ENCODE results near the gene KCNIP4.
A peak's percentile ranks its signal among the peaks of the same experiment; 100 is the strongest.
"Not testable (repeated sequence)": the region's sequence is repeated elsewhere in the genome, so short reads cannot be mapped to it uniquely, and the experiment has no call there.

KCNIP4 gene

DNA sequence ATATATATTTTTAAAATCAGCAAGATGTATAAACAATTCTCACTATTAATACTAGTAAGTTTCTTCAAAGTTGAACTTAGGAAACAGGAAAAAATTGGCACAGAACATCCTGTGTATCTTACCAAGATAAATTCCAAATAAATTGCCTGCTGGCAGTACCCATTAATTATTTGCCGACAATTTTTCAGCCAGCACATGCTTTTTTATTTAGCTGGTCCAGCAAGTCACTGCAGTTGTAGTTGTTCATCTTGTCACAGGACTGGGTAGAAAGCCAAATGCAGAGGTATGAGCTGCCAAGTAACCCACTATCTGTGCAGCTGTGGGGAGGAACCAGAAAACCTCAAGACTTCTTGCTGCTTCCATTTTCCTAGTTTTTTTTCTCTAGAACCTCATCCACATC, 1134.9 kb downstream of the KCNIP4 start:
- TF ChIP-seq, protein P1, sequence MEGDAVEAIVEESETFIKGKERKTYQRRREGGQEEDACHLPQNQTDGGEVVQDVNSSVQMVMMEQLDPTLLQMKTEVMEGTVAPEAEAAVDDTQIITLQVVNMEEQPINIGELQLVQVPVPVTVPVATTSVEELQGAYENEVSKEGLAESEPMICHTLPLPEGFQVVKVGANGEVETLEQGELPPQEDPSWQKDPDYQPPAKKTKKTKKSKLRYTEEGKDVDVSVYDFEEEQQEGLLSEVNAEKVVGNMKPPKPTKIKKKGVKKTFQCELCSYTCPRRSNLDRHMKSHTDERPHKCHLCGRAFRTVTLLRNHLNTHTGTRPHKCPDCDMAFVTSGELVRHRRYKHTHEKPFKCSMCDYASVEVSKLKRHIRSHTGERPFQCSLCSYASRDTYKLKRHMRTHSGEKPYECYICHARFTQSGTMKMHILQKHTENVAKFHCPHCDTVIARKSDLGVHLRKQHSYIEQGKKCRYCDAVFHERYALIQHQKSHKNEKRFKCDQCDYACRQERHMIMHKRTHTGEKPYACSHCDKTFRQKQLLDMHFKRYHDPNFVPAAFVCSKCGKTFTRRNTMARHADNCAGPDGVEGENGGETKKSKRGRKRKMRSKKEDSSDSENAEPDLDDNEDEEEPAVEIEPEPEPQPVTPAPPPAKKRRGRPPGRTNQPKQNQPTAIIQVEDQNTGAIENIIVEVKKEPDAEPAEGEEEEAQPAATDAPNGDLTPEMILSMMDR (IDR thresholded peaks at IDR 0.05; ENCODE audit: insufficient read depth, low read depth, low read length, missing control alignments) = no peak
- no peak for DNase-seq (ENCODE audit: low read depth)
- H3K4me3 ChIP-seq (ENCODE audit: low read length) = no peak overlapping the region

- DNase-seq (ENCODE audit: low read depth) = peak; percentile 99
- TF ChIP-seq, protein P1 (IDR thresholded peaks at IDR 0.05; ENCODE audit: insufficient read depth, low read depth, low read length, missing control alignments) = no peak
- no peak overlapping the region for H3K4me3 ChIP-seq (ENCODE audit: low read length)
Measured at GRCh38 chr4:20809812-20810211, 1138.8 kb downstream of the KCNIP4 start.

- TF ChIP-seq, protein P1 (IDR thresholded peaks at IDR 0.05; ENCODE audit: insufficient read depth, low read depth, low read length, missing control alignments) = no peak
- peak; percentile 60 for DNase-seq (ENCODE audit: low read depth)
- H3K4me3 ChIP-seq (ENCODE audit: low read length) = no peak overlapping the region
Measured at GRCh38 chr4:20805716-20806115, 1142.9 kb downstream of the KCNIP4 start.

GRCh38 chr4:20787940-20788665, 1160.5 kb downstream of the KCNIP4 start:
- no peak for DNase-seq (ENCODE audit: low read depth)
- TF ChIP-seq, protein P1 (IDR thresholded peaks at IDR 0.05; ENCODE audit: insufficient read depth, low read depth, low read length, missing control alignments) = no peak
- no peak overlapping the region for H3K4me3 ChIP-seq (ENCODE audit: low read length)

DNA sequence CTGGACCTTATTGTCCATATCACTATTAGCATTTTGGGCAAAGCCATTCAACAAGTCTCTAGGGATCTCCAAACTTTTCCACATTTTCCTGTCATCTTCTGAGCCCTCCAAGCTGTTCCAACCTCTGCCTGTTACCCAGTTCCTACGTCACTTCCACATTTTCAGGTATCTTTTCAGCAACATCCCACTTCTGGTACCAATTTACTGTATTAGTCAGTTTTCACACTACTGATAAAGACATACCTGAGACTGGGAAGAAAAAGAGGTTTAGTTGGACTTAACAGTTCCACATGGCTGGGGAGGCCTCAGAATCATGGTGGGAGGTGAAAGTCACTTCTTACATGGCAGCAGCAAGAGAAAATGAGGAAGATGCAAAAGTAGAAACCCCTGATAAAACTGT, 1165.4 kb downstream of the KCNIP4 start:
- H3K4me3 ChIP-seq (ENCODE audit: low read length); DNase-seq (ENCODE audit: low read depth): not testable (repeated sequence)

DNA sequence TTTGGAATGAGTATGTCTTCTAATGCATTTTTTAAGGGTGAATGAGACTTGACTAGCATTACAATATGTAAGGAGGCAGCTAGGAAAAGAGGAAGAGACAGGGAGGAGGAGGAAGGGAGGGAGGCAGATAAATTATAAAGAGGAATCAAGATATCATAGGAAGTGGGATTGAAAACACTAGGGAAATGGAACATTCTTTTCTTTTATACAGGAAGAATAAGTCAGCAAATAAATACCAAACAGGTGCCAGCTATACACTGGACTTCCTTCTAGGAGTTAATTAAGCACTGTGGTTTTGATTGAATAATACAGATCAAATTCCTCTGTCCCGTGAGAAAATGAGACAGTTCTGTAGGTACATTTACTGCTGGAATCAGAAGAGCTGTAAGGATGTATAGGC, 1169.7 kb downstream of the KCNIP4 start:
- no peak overlapping the region for H3K4me3 ChIP-seq (ENCODE audit: low read length)
- TF ChIP-seq, protein P1 (IDR thresholded peaks at IDR 0.05; ENCODE audit: insufficient read depth, low read depth, low read length, missing control alignments) = no peak
- no peak for DNase-seq (ENCODE audit: low read depth)

DNA sequence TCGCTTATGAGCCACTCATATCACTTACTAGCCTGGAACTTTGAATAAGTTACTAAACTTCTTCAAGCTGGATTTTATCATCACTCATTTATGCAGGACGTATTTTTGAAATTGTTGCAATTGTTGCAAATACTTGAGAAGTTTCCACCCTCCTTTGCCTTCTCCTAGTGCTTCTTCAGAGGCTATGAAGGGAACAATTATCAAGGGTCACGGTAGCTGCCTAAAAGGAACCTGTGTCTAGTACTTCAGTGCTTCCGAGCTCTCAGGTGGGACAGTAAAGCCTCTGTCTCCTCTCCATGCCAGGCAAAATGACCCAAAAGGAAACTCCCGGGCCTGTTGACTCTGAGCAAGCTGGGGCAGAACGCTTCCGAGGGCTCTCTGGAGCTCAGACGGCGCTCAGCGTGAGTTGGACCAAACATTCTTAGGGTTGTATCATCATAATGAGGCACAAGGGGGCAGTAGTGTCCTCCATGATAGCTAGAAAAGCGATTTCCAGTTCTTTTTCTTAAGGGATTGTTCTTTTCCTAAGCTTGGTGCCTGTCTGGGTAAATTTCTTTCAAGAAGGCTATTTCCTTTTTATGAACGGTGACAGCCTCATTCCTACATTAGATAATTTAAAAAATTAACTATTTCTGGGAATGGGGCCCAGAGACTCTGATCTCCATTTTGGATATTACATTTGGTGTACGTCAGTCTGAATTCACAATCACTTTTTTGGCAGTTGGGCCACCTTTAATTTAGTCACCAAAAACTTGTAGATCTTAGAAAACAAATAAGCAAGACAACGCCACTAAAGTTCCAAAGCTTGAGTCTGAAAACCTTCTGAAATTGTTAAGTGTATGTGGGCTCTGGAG, 1175.2 kb downstream of the KCNIP4 start:
- DNase-seq (ENCODE audit: low read depth) = peak; percentile 72
- no peak overlapping the region for H3K4me3 ChIP-seq (ENCODE audit: low read length)
- TF ChIP-seq, protein P1 (IDR thresholded peaks at IDR 0.05; ENCODE audit: insufficient read depth, low read depth, low read length, missing control alignments) = peak; percentile 76
